Measurements from ENCODE around the gene TMEM100.
"Not testable (repeated sequence)": the region's sequence is repeated elsewhere in the genome, so short reads cannot be mapped to it uniquely, and the experiment has no call there.

Gene TMEM100

GRCh38 chr17:55687037-55687436, 35.6 kb downstream of the TMEM100 start:
- no peak for DNase-seq (ENCODE audit: low read depth in 2 of 2)

- DNase-seq (ENCODE audit: low read depth in 2 of 2), result no peak
Measured at GRCh38 chr17:55683550-55684315, 38.9 kb downstream of the TMEM100 start.

- no peak for DNase-seq (ENCODE audit: low read depth in 2 of 2)
Measured at GRCh38 chr17:55681342-55681700, 41.3 kb downstream of the TMEM100 start.

GRCh38 chr17:55680686-55681341, 41.9 kb downstream of the TMEM100 start:
- DNase-seq (ENCODE audit: low read depth in 2 of 2), result no peak

GRCh38 chr17:55677446-55677845, 45.2 kb downstream of the TMEM100 start:
- no peak for DNase-seq (ENCODE audit: low read depth in 2 of 2)

- no peak for DNase-seq (ENCODE audit: low read depth in 2 of 2)
Measured at GRCh38 chr17:55676274-55676673, 46.4 kb downstream of the TMEM100 start.

GRCh38 chr17:55673743-55674506, 48.7 kb downstream of the TMEM100 start:
- DNase-seq (ENCODE audit: low read depth in 2 of 2), result no peak

GRCh38 chr17:55672585-55673501, 49.8 kb downstream of the TMEM100 start:
- DNase-seq (ENCODE audit: low read depth in 2 of 2), result no peak

- DNase-seq (ENCODE audit: low read depth in 2 of 2), result not testable (repeated sequence)
Measured at GRCh38 chr17:55672010-55672409, 50.7 kb downstream of the TMEM100 start.

Measured in activated CD8-positive, alpha-beta memory T cell treated with anti-CD3 and anti-CD28 coated beads for 4 hours (primary cell).